GM12891 (cell line): ENCODE results near the gene UBE2S.

Experiments used
- POLR2A ChIP-seq: IDR thresholded peaks from 2 replicates; pipeline ENCODE4 v1.6.1; 2011; ENCODE audit warnings: low read depth, low read length, control low read depth
- TAF1 ChIP-seq: IDR thresholded peaks from 2 replicates; pipeline ENCODE4 v1.6.1; 2011; ENCODE audit warnings: low read depth, low read length, control low read depth

GRCh38 chr19:55352549-55353145 is 54.9 kb downstream of the UBE2S start:
- TF ChIP-seq TAF1 (no peak), POLR2A (no peak)
